HG02884 (cell line): ENCODE data around the gene CAMTA1.
"Not testable (repeated sequence)": the region's sequence is repeated elsewhere in the genome, so short reads cannot be mapped to it uniquely, and the experiment has no call there.

ENCODE experiments used
- ATAC-seq: cut with Tn5 transposase; IDR thresholded peaks from one replicate; pipeline ENCODE4 v1.9.1; 2021; ENCODE audit warnings: mild to moderate bottlenecking, moderate library complexity; ENCODE audit not compliant: unreplicated experiment

CAMTA1 gene

DNA sequence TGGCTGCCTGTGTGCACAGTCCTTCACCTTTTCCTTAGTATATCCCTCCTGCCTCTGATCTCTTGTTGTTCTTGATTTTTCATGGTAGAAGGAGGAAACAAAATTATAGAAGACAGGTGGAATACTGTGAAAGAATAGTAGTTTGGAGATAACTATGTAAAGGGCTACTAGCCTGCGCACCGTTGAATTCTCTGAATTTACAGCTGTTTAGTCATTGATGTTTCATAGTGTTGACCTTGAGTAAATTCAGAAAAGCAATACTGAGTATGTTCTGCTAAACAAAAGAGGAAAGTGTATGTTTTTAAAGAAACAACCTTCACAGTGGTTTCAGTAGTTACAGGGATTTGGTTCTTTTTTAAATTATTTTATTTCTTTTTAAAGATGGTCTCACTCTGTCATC, 18.1 kb downstream of the CAMTA1 start:
- ATAC-seq: no peak

DNA sequence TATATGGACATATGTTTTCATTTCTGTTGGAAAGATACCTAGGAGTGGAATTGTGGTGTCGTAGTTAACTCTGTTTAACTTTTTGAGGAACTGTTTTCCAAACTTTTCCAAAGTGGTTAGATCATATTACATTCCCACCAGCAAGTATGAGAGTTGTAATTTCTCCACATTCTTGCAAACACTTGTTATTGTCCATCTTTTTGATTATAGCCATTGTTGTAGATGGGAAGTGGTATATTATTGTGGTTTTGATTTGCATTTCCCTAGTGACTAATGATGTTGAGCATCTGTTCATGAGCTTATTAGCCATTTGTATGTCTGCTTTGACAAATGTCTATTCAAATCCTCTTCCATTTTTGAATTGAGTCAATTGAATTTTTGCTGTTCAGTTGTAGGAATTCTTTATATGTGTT, 19.8 kb downstream of the CAMTA1 start:
- no peak for ATAC-seq

DNA sequence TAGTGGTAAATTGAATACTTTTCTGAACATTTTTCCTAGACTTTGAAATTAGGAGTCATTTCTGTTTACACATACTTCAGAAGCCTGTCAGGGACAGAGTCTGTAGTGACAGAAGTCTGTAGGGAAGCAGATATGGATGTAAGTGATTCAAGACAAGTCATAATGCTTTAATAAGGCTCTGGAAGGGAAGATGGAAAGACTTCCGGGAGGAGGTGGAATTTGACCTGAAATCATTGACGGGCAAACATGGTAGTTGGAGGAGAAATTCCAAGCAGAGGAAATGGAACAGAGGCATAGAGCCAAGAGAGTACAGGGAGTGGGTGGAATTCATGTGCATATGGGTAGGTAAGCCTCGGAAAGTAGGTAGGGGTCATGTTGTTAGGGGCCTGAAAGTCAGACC, 22.5 kb downstream of the CAMTA1 start:
- no peak for ATAC-seq

DNA sequence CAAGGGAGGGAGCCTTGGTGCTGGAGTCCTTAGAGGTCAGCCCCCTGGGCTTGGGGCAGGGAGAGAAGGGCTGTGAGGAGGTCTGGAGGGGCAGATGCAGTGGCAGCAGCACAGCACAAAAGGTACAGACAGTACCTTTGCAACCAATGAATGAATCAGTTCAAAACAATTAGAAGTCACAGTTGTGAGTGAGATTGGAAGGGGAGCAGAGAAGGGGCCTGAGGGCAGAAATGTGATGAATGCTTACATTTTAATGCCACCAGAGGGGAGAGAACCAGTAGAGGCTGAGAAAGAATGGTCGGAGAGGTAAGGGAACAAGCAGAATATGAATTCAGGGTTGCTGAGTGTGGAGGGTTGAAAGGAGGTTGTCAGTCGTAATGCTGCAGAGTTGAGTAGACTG, 24.2 kb downstream of the CAMTA1 start:
- no peak for ATAC-seq

DNA sequence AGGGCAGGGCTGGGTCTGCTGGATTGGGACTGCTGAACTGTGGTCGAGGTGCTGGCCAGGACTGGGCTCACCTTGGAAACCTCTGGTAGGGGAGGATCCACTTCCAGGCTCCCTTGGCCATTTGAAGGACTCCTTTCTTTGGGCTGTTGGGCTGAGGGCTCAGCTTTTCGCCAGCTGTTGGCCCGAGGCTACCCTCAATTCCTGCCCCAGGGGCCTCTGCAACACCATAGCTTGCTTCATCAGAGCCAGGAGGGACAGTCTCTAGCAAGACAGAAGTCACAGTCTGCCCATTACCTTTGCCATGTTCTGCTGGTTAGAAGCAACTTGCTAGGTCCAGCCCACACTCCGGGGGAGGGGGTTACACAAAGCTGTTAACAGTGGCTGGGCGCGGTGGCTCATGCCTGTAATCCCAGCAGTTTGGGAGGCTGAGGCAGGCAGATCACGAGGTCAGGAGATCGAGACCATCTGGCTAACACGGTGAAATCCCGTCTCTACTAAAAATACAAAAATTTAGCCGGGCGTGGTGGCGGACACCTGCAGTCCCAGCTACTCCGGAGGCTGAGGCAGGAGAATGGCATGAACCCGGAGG, 25.0 kb downstream of the CAMTA1 start:
- not testable (repeated sequence) for ATAC-seq

DNA sequence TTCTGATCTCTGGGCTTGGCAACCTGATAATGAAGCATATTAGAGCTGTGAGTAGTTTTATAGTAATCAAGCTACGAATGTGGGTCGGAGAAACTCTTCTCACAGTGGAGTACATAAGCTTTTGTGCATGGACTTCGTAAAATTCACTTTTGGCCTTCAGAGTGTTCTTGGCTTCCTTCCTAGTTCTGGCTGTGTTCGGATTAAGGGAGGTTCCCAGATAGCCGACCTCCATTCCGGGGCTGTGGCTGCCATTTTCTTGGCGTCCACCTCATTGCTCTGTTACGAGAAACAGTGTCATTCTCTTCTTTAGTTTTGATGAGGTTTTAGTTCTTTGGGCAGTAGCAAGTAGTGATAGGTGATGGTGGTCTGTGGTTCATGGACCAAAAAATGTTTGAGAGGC, 26.3 kb downstream of the CAMTA1 start:
- ATAC-seq: no peak

DNA sequence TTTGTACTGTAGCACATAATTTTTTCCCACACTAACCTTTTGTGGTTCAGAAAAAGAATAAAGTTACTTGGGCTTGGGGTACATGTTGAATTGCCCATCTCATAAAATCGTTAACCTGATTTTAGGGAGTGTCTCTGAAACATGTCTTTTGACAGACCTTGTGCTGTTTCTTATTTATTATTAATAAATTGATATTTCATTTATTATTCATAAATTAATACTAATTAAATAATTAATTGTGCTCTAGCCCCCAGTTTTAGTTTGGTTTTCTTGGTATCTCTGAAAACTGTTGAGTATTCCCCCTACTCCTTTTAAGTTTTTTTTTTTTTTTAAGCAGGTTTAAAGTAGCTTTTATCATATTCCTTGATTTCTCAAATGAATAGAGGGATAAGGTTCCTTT, 27.9 kb downstream of the CAMTA1 start:
- no peak for ATAC-seq

DNA sequence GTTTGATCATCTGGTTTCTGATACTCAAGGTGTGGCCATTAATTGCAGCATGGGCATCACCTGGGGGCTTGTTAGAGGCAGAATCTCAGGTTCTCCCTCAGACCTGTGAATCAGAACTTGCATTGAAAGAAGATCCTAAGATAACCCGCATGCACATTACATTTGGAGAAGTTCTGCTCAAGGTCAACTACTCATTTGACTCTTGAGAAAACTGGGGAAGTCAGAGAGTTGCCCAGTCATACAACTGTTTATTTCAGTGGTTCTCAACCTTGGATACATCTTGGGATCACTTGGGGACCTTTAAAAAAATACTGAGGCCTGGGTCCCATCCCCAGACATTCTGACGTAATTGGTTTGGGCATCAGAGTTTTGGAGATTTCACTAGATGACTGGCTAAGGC, 30.5 kb downstream of the CAMTA1 start:
- no peak for ATAC-seq

DNA sequence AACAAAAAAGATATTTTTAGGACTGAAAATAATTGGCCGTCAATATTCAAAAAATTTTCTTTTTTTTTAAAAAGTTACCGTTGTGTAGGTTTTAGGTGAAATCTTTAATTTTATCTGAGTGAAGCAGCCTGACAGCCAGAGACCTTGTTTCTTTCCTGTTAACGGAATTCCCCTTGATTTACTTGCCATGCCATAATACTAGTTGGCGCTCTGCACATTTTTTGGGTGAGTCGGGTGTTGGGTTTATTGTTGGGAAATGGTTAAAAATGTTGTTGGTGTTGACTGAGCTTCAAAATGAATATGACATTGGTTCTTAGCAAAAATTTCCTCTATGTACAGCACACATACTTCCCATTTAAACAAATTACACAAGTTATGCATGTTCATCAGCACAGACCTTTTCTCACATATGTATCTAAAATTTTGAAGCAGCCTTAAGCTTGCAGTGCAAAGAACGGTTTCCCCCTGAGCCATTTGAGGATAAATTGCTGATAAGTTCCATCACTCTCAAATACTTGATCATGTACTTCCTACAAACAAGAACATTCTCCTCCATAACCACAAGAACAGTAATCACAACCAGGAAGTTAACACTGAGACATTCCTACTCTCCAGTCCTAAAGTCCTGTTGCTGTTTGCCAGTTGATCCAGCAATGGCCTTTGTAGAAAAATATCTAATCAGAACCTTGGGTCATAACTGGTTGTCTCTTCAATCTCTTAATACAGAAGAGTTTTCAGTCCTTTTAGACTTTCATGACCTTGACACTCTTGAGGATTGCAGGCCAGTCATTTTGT, 34.2 kb downstream of the CAMTA1 start:
- ATAC-seq: no peak

DNA sequence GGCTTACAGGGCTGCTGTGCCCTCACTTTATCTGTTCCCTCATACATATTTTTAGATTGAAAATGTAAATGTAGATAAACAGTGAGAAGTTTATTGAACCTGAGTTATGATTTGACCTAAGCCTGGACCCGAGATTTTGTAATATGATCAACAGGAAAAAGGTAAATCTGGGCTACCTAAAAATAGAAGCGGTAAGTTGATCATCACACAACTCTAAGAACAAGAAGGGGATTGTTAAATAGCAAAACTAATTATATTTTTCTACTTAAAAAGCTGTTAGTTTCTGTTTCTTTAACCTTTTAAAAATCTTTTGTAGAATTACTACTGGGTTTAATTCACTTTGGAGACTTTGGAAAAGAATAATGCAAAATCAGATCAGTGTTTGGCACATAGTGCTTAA, 35.6 kb downstream of the CAMTA1 start:
- ATAC-seq: no peak

DNA sequence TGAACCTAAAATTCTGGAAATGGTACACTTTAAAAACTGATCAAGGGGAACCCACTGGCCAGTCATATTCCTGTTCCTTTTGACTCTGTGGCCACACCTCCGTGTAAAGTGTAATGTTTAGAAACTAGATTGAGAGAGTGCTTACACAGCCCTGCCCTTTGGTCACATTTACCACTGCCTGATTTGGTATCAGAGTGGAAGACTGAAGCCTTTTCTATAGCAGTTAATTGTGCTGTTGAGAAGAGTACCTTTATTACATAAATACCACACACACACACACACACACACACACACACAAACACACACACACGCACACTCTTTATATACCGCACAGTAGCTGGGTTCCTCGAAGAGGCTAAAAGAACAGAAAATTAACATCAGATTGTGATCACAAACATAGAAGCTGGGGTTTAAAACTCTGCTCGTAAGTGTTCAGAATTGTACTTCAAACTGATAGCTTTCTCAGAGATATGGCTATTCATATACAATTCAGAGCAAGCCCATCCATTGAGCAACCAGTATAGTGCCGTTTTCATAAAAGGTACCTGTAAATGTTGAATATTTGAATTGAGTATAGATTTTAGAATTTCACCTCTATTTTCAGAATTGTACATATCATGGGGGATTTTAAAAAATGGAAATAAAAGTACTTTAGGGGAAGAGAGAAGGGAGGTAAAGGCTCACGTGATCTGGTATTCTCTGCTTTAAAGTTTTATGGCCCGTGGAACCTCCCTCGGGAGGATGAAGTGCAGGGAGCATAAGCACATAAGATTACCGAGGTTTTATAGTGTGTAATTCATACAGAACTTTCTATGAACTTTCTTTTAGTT, 37.5 kb downstream of the CAMTA1 start:
- ATAC-seq: no peak

DNA sequence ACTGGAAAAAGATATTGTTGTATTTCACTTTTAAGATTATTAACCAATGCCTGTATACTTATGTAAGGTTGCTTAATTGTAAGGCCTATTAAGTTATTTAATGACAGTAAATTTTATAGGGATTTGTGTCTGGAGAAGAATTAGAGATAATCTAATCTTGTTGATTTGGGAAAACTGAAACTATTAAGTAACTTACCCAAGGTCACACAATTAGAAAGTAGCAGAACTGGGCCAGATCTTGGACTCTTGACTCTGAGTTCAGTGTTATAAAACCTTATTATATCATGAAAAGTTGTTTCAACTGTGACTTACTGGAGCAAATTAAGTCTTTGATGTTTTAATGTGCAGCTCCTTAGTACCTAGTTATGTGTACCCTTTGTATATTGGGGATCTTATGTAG, 38.5 kb downstream of the CAMTA1 start:
- no peak for ATAC-seq

DNA sequence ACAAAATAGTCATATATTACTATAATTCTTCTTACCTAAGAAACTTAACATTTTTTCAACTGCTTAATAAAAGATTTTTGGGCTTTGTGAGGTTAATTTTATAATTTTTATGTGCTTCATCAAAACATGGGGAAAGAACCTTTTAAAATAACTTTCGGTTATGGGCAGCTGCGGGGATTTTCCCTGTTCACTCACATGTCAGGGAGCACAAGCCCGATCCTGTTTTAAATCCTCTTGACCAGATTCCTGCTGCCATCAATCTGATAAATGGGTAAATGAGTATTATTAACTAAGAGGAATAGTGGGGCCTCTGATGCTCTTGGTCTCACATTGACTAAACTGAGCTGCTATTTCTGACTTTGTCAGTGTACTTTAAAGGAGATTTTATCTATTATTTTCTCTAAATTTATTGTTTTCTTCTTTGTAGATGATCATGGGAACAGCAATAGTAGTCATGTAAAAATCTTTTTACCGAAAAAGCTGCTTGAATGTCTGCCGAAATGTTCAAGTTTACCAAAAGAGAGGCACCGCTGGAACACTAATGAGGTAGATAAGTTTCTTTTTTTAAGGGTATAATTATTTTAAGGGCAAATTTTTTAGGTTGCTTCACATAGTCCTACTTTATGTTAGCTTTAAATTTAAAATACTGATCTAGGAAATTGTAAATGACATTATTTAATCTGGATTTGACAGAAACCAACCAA, 39.6 kb downstream of the CAMTA1 start:
- ATAC-seq: no peak

DNA sequence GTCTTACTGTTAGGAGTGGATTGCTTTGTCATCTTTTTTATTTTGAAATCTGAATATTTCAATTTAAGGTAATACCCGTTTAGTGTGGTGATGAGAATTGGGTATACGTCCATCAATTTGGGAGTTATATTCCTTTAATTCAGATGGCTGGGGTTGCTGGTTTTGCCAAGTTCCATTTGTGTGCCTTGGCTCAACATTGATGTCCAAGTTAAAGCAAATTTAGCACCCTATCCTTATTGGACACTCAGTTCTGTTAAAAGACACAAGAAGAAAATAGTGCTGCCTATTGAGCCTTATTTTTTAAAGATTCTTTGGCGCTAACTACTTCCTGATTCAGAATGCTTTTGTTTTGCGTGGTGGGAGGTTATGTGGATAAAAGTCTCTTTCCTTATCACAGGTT, 40.6 kb downstream of the CAMTA1 start:
- ATAC-seq: no peak

DNA sequence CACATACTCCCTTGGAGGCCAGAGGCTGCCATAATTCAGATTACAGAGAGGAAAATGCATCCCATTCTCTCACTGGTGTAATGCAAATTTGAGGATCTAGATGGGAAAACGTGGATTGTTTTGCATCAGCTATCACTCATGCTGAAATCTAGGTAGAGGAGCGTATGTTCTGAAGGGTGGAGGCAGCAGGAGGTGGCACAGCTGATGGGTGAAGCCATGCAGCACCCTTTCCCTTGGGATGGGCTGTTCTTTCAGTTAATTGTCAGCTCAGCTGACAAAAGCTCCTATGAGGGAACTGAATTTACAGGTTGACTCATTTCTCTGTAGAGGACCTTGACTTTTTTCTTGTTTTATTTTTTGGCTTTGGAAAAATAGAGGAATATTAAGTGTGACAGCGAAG, 41.8 kb downstream of the CAMTA1 start:
- ATAC-seq: no peak

DNA sequence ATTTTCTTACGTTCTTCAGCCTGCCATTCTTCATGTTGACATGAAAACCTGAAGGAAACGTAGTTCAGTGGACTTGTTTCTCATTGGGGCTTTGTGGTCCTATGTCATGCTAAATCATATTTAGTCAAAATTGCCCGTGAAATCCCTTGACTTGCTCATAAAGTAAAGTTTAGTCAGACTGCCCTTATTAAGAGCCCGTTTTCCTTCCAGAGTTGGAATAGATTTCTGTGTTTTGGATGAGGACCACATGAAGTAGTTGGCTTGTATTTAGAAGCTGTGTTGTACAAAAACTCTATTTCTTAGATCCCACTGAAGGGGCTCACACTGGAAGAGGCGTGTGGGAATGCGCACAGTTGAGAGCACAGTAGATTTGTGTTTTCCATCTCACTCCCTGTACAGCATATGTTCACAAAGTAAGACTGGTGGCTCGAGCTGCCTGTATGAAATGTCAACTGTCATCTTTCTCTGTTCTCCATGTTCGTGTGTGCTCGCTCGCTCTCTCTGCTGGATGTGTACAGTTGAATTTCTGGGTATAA, 42.4 kb downstream of the CAMTA1 start:
- ATAC-seq: no peak

DNA sequence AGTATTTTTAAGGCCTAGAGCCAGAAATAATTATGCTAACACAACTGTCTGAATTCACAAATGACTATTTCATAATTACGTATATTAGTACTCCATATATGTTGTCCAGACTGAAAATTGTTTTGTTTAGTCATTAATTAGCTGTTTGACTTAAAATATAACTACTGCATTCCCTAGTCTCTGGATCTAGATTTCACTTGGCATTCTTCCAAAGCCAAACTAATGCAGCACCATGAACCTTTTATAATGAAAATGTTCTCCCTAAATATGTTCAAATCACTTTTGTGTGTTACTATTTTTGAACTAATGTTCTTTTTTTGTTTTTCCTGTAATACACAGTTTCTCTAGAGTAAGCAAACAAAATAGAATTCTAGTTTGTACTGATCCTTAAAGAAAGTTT, 46.1 kb downstream of the CAMTA1 start:
- no peak for ATAC-seq

DNA sequence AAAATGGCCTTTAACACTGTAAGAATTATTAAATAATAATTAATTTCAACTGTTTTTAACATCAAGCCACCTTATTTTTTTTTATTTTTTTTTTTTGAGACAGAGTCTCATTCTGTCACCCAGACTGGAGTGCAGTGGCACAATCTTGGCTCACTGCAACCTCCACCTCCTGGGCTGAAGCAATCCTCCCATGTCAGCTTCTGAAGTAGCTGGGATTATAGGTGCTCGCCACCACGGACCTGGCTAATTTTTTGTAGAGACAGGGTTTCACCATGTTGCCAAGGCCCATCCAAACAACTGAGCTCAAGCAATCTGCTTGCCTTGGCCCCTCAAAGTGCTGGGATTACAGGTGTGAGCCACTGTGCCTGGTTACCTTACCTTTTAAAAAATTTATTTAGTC, 46.8 kb downstream of the CAMTA1 start:
- not testable (repeated sequence) for ATAC-seq

DNA sequence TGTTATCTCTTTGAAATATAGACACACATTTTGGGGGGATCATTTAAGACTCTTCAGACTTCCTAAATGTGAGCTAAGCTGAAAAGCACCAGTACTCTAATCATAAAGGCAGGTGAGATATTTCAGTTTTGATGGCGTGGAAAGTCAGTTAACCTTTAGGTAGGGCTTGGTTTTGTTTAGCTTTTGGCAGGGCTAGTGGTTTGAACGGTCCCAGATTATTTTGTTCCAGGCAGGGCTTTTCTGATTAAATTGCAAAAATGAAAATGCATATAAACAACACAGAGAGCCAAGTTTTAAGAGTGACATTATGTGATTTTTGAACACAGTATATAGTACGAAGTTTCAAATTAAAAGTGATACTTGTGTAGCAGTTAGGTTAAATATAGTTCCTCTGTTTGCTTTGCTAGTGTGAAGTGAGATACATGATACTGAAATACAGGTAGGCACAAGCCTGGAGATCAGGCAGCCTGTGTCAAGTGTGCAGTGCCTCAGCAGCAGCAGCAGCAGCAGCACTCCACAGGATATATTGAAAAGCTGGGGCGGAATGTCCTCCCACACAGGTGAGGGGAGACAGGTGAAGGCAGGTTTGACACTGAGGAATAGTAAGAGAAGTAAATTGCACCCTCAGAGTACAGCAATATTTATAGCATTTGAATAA, 47.4 kb downstream of the CAMTA1 start:
- no peak for ATAC-seq

DNA sequence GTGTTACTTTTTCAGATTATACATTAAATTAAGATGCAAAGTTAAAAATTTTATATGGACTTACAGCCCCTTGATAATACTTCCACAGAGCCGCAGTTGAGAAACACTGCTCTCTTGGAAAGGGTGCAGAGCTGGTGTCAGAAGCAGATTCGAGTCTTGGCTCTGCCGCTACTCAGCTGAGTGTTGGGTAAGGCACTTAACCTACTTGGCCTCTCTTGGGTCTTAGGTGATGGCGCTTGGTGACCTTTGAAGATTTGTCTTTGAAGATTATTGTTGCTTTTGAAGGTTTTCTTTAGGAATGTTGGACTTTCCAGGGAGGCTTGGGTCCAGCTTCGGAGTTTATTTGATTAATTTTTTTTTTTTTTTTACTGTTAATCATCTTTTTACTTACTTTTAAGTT, 48.5 kb downstream of the CAMTA1 start:
- ATAC-seq: no peak

DNA sequence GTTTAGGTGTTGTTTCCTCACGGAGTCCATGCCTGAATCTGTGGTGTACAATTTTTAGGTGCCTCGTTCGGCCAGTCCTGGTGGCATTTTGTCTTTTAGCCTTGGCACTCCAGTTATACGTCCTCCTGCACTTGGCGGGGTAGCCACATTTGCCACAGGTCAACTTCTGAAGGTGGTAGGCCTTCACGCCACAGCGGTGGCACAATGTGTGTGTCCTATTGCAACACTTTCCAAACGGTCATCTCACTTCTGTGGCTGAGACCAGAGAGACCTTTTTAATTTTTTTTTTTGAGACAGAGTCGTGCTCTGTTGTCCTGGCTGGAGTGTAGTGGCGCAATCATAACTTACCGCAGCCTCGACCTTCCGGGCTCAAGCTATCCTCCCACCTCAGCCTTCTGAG, 49.1 kb downstream of the CAMTA1 start:
- ATAC-seq: no peak
